Spleen (tissue), 11 donors: ENCODE data around the gene TNFSF8. TPM values are rescaled to one million over a fixed set of nuclear protein-coding genes. Genes with fewer than 3 reads are reported as not detected.
A peak's percentile ranks its signal among the peaks of the same experiment; 100 is the strongest.

Experiments used
- DNase-seq: peaks from one replicate; pipeline ENCODE4 v3.0.0-alpha.2; 2020
- H3K27ac ChIP-seq, 8 donors: fragments of 200-600 bp; sonication (generic) in 7 of 8; 1 replicate in 4 of 8; 2 replicates in 4 of 8; pipeline versions ENCODE4 v1.5.0 to v1.8.0; 2016 to 2021; ENCODE audit warnings: inconsistent platforms in 4 of 8, mild to moderate bottlenecking in 4 of 8, moderate library complexity in 1 of 8
- H3K27me3 ChIP-seq, 7 donors: fragments of 200-600 bp; sonication (generic) in 6 of 7; replicated peaks in 1 of 7; 1 replicate in 4 of 7; 2 replicates in 3 of 7; pipeline versions ENCODE4 v1.5.0 to v1.8.0; 2016 to 2021; ENCODE audit warnings: inconsistent platforms in 3 of 7, mild to moderate bottlenecking in 1 of 7
- H3K36me3 ChIP-seq, 6 donors: fragments of 200-600 bp; sonication (generic) in 5 of 6; 1 replicate in 4 of 6; 2 replicates in 2 of 6; pipeline versions ENCODE4 v1.5.0 to v1.8.0; 2016 to 2021; ENCODE audit warnings: inconsistent platforms in 2 of 6
- H3K4me1 ChIP-seq, 6 donors: fragments of 200-600 bp; sonication (generic) in 5 of 6; 1 replicate in 3 of 6; 2 replicates in 3 of 6; pipeline versions ENCODE4 v1.5.0 to v1.8.0; 2016 to 2021; ENCODE audit warnings: inconsistent platforms in 3 of 6
- H3K4me3 ChIP-seq, 8 donors: fragments of 200-600 bp; sonication (generic) in 7 of 8; 1 replicate in 4 of 8; 2 replicates in 4 of 8; pipeline versions ENCODE4 v1.5.0 to v1.8.0; 2016 to 2021; ENCODE audit warnings: inconsistent platforms in 4 of 8, mild to moderate bottlenecking in 4 of 8, moderate library complexity in 2 of 8
- H3K9me3 ChIP-seq, 8 donors: fragments of 200-600 bp; sonication (generic) in 7 of 8; 1 replicate in 4 of 8; 2 replicates in 4 of 8; pipeline versions ENCODE4 v1.5.0 to v1.8.0; 2016 to 2021; ENCODE audit warnings: inconsistent platforms in 4 of 8
- CTCF ChIP-seq, 11 experiments: fragments of 200-600 bp in 7 of 11; fragments of 450-650 bp in 4 of 11; sonication (generic) in 4 of 11; IDR thresholded peaks in 8 of 11; conservative IDR thresholded peaks in 3 of 11; 1 replicate in 7 of 11; 2 replicates in 4 of 11; pipeline versions ENCODE4 v1.4.0 to v1.8.0; 2016 to 2021; ENCODE audit warnings: antibody characterized with exemption in 11 of 11, inconsistent platforms in 4 of 11, mild to moderate bottlenecking in 1 of 11
- POLR2A ChIP-seq, 3 donors: fragments of 450-650 bp; IDR thresholded peaks; one replicate each; pipeline ENCODE4 v1.5.1; 2017; ENCODE audit warnings: antibody characterized with exemption in 3 of 3, mild to moderate bottlenecking in 1 of 3
- POLR2AphosphoS5 ChIP-seq, 3 donors: sonication (generic); formaldehyde crosslinking; IDR thresholded peaks; one replicate each; pipeline ENCODE4 v1.5.1; 2017; ENCODE audit warnings: antibody characterized with exemption in 3 of 3
- WGBS, 5 donors: extraction: QIAGEN DNeasy Blood & Tissue Kit in 3 of 5; methylation state at CpG; one replicate each; pipeline versions ENCODE4 v1.1.5 to v1.1.7; 2013 to 2018; 5-methylcytosine and 5-hydroxymethylcytosine counted together
- intact Hi-C: fragments of 100-400 bp; cut with DNase I; formaldehyde crosslinking; loops from one replicate; pipeline ENCODE4 v1.15.0; 2023; ENCODE audit warnings: low total_unique reads
- polyA plus RNA-seq, 3 donors: library from polyadenylated mRNA; stranded (reverse); fragments of 200-250 nt; gene quantifications; one replicate each; pipeline ENCODE4 v1.2.1, GENCODE V29; 2013
- total RNA-seq, 7 donors: library from RNA; depleted of rRNA in 3 of 7; stranded (reverse); fragments of >200 nt in 3 of 7; fragmentation: NEBNext Ultra II Directional in 4 of 7; extraction: Animal tissue kit (Norgen Biotek cat#: 25700) in 4 of 7; gene quantifications; one replicate each; pipeline versions ENCODE4 v1.1.0 to v1.2.1, GENCODE V29; 2016 to 2021
- donor health status: healthy with polysubstance abuse.
- donor health status: DM: no; HTN: no; CAD: no; lungs with moderate emphysema.
- donor health status: DM: no; HTN: no; CAD: no.
- donor health status: Bipolar disorder and iron deficiency.
- donor health status: healthy.
- donor health status: DM: no; HTN: no; CAD: no.
- donor health status: DM: yes; HTN: yes; CAD: no.

TNFSF8 gene
- total and polyA plus RNA-seq, 10 donors = 4.8 to 42.7 (median 15.9) TPM

- Histone ChIP-seq H3K4me1 (peaks cover 0 to 55% (median 9%) of the 10 kb centered on the region in 6 donors), H3K4me3 (no peak overlapping the region), H3K27ac (peak overlapping the region in 6 of 8 donors; percentile 36 to 89 (median 73)), H3K9me3 (peaks cover 0 to under 1% (median 0%) of the 10 kb centered on the region in 8 donors), H3K27me3 (no peaks in the 10 kb centered on the region), H3K36me3 (no peaks in the 10 kb centered on the region)
- 31 to 56% (median 48%) methylated on average over 6 to 7 of the region's 7 CpGs for WGBS, 5 donors
- peak in 1 of 3 donors; percentile 70 for TF ChIP-seq POLR2AphosphoS5 (IDR thresholded peaks at IDR 0.05)
- TF ChIP-seq CTCF (IDR thresholded peaks at IDR 0.05 in 8 of 11, conservative IDR thresholded peaks at IDR 0.05 in 3 of 11) = no peak
- DNase-seq = no peak
- intact Hi-C loops = no loop called here
Measured at GRCh38 chr9:114953959-114954358, 23.6 kb upstream of the TNFSF8 start.

GRCh38 chr9:114953046-114953445 lies 22.7 kb upstream of the TNFSF8 start:
- peak overlapping the region in 3 of 8 donors; percentile 62 to 89 (median 83) for H3K27ac ChIP-seq
- intact Hi-C loops = no loop called here

GRCh38 chr9:114950761-114951160 lies 20.4 kb upstream of the TNFSF8 start:
- no peak for TF ChIP-seq CTCF (IDR thresholded peaks at IDR 0.05 in 8 of 11, conservative IDR thresholded peaks at IDR 0.05 in 3 of 11)
- no peak for TF ChIP-seq POLR2A (IDR thresholded peaks at IDR 0.05)
- no peak for TF ChIP-seq POLR2AphosphoS5 (IDR thresholded peaks at IDR 0.05)
- intact Hi-C loops = no loop called here
- Histone ChIP-seq H3K27me3 (no peaks in the 10 kb centered on the region), H3K9me3 (no peaks in the 10 kb centered on the region), H3K4me1 (peaks cover 0 to 27% (median 3%) of the 10 kb centered on the region in 6 donors), H3K4me3 (no peak overlapping the region), H3K27ac (no peak overlapping the region), H3K36me3 (no peaks in the 10 kb centered on the region)
- DNase-seq = no peak
- WGBS, 5 donors = 80 to 92% (median 90%) methylated on average over 2 of the region's 2 CpGs

More at GRCh38 chr9:114953046-114953445, 22.7 kb upstream of the TNFSF8 start:
- 63 to 73% (median 65%) methylated on average over 2 of the region's 2 CpGs for whole genome bisulfite sequencing, 5 donors
- no peaks in the 10 kb centered on the region for H3K9me3 ChIP-seq
- no peak for DNase-seq
- H3K36me3 ChIP-seq = no peaks in the 10 kb centered on the region
- peaks cover 0 to 48% (median 4%) of the 10 kb centered on the region in 6 donors for H3K4me1 ChIP-seq
- H3K27me3 ChIP-seq = no peaks in the 10 kb centered on the region
- no peak overlapping the region for H3K4me3 ChIP-seq
- no peak for TF ChIP-seq CTCF (IDR thresholded peaks at IDR 0.05 in 8 of 11, conservative IDR thresholded peaks at IDR 0.05 in 3 of 11)
- TF ChIP-seq POLR2AphosphoS5 (IDR thresholded peaks at IDR 0.05) = no peak
- TF ChIP-seq POLR2A (IDR thresholded peaks at IDR 0.05) = no peak

- 21 to 38% (median 26%) methylated on average over 4 of the region's 4 CpGs for WGBS, 5 donors
- Histone ChIP-seq H3K4me3 (no peak overlapping the region), H3K27me3 (no peaks in the 10 kb centered on the region), H3K4me1 (no peaks in the 10 kb centered on the region), H3K9me3 (no peaks in the 10 kb centered on the region), H3K27ac (no peak overlapping the region), H3K36me3 (no peaks in the 10 kb centered on the region)
- no peak for TF ChIP-seq POLR2A (IDR thresholded peaks at IDR 0.05)
- no peak for TF ChIP-seq POLR2AphosphoS5 (IDR thresholded peaks at IDR 0.05)
- TF ChIP-seq CTCF (IDR thresholded peaks at IDR 0.05 in 8 of 11, conservative IDR thresholded peaks at IDR 0.05 in 3 of 11) = no peak
- intact Hi-C loops = no loop called here
- no peak for DNase-seq
Measured at GRCh38 chr9:114947058-114947457, 16.7 kb upstream of the TNFSF8 start.
